ENCODE measurements around the gene DBP.

DNA sequence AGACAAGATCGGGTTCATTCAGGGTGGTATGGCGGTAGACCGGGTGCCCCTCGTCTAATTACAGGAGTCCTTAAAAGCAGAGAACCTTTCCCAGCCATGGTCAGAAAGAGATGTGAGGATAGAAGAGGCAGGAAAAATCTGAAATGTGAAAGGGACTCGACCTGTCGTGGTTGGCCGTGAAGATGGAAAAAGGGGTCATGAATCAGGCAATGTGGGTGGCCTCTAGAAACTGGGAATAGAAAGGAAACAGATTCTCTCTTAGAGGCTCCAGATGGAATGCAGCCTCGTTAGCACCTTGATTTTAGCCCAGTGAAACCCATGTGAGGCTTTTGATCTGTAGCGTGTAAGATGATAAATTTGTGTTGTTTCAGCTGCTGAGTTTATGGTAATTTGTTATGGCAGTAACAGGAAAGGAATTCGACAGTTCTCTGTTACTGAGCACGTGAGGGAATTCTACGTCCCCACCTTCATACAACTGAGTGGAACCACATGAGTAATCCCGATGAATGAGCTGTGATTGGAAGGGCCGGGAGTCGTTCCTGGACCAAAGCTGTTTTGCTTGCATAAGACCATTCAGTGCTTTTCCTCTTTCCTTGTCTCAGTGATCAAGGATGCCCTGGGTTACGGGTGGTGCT lies 19.8 kb upstream of the DBP start:
- no peak for TF ChIP-seq POLR2A (IDR thresholded peaks at IDR 0.05)
- TF ChIP-seq, protein P1, sequence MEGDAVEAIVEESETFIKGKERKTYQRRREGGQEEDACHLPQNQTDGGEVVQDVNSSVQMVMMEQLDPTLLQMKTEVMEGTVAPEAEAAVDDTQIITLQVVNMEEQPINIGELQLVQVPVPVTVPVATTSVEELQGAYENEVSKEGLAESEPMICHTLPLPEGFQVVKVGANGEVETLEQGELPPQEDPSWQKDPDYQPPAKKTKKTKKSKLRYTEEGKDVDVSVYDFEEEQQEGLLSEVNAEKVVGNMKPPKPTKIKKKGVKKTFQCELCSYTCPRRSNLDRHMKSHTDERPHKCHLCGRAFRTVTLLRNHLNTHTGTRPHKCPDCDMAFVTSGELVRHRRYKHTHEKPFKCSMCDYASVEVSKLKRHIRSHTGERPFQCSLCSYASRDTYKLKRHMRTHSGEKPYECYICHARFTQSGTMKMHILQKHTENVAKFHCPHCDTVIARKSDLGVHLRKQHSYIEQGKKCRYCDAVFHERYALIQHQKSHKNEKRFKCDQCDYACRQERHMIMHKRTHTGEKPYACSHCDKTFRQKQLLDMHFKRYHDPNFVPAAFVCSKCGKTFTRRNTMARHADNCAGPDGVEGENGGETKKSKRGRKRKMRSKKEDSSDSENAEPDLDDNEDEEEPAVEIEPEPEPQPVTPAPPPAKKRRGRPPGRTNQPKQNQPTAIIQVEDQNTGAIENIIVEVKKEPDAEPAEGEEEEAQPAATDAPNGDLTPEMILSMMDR (IDR thresholded peaks at IDR 0.05) = no peak
